Subcutaneous abdominal adipose tissue (tissue), 5 donors: Measurements from ENCODE around the gene PIGU.

ENCODE experiments used
- H3K27ac ChIP-seq: one replicate; pipeline ENCODE4 v1.7.0; 2013; ENCODE audit warnings: low read depth, mild to moderate bottlenecking, inconsistent platforms, low read length, moderate library complexity
- H3K27me3 ChIP-seq, 5 donors: one replicate each; pipeline ENCODE4 v1.7.0; 2013; ENCODE audit warnings: low read length in 5 of 5, inconsistent platforms in 1 of 5; ENCODE audit not compliant: control insufficient read depth in 5 of 5, insufficient read depth in 4 of 5
- H3K36me3 ChIP-seq, 5 donors: one replicate each; pipeline ENCODE4 v1.7.0; 2013; ENCODE audit warnings: low read length in 5 of 5; ENCODE audit not compliant: control insufficient read depth in 5 of 5, insufficient read depth in 5 of 5
- H3K4me1 ChIP-seq, 5 donors: one replicate each; pipeline ENCODE4 v1.7.0; 2013; ENCODE audit warnings: low read length in 5 of 5, mild to moderate bottlenecking in 3 of 5, moderate library complexity in 1 of 5; ENCODE audit not compliant: control insufficient read depth in 5 of 5, insufficient read depth in 5 of 5
- H3K4me3 ChIP-seq, 5 donors: one replicate each; pipeline ENCODE4 v1.7.0; 2013; ENCODE audit warnings: low read length in 5 of 5, low read depth in 1 of 5
- H3K9ac ChIP-seq, 5 donors: one replicate each; pipeline ENCODE4 v1.7.0; 2013; ENCODE audit warnings: low read length in 5 of 5, mild to moderate bottlenecking in 4 of 5, moderate library complexity in 3 of 5
- H3K9me3 ChIP-seq, 5 donors: one replicate each; pipeline ENCODE4 v1.7.0; 2013; ENCODE audit warnings: low read length in 5 of 5; ENCODE audit not compliant: control insufficient read depth in 5 of 5
- donor health status: healthy.
- donor health status: healthy.
- donor health status: healthy.
- donor health status: healthy.
- donor health status: healthy.

Gene PIGU

DNA sequence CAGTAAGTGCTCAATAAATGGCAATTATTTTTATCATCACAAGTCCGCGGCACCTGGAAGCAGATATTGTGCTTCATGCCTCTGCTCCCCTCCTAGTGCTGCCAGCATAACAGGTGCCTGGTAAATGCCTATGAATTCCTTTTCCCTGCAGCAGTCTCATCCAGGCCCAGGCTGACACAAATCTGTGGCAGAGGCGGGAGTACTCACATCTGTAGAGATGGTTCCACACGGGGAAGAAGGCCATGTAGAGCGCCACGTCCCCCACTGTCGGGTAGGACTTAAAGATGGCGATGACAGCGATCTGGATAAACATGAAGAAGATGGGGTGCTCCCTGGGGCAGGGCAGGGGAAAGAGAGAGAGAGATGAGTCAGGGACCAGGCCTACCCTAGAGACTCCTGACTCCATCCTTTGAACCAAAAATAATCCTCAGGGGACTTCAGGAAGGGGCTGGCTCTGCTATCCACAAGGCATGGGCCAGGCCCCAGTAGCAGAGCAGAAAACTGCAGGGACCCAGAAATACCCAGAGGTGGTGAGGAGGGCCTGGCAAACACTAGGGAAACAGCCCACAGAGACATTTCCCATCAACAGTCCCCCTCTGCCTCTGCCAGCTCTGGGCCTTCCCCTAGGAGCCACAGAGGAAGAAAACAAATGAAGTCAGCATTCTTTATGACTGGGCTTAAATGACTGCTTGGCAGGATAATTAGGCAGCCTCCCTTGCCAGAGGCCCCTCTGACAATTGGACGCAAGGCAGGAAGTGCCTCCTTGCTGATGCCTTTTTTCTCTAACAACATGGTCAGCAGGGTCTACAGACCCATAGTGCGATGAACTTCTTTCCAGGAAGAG is 95.3 kb downstream of the PIGU start:
- H3K4me3 ChIP-seq: no peak overlapping the region
- peak overlapping the region; percentile 51 for H3K27ac ChIP-seq
- H3K27me3 ChIP-seq: no peaks in the 10 kb centered on the region
- no peaks in the 10 kb centered on the region for H3K9me3 ChIP-seq
- H3K4me1 ChIP-seq: peaks cover 9 to 32% (median 29%) of the 10 kb centered on the region in 5 donors
- no peak overlapping the region for H3K9ac ChIP-seq
- H3K36me3 ChIP-seq: peaks cover 0 to 13% (median 8%) of the 10 kb centered on the region in 5 donors

- Histone ChIP-seq H3K9me3 (no peaks in the 10 kb centered on the region), H3K27me3 (no peaks in the 10 kb centered on the region), H3K36me3 (peaks cover 0 to 11% (median 6%) of the 10 kb centered on the region in 5 donors), H3K4me3 (no peak overlapping the region), H3K9ac (no peak overlapping the region), H3K27ac (no peak overlapping the region), H3K4me1 (peaks cover 9 to 32% (median 29%) of the 10 kb centered on the region in 5 donors)
Observed at GRCh38 chr20:34579979-34580940, 96.6 kb downstream of the PIGU start.

DNA sequence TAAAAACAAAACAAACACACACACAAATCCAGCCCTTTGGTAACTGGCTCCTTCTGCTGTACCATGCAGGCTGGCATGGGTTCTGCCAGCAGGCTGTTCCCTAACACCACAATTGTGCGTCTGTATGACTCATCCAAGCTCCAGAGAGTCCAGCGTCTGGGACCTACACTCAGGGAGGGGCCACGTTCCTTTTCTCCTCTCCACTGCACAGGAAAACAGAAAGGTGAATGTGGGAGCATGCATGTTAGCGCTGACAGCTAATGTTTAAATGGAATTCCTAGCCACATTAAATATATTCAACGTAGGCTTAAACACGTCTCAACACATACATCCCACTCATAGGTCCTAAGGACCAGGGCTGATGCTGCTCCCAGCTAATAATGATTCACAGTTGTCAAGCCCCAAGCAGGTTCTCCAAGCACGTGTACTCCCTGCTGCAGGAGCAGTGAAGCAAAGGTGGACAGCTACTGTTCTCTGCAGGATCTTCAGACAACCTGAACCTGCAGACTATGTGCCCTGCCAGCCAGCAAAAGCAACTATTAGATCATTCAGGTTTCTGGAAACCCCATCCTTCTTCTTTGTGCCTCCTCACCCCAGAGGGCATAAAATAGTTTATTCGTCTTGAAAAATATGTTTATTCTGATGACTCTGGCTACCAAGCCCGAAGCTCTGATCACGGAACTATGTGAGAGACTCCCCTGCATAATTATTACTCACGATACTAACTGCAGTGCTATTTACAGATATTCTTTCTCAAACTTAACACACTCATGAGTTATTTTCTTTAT is 97.5 kb downstream of the PIGU start:
- no peak overlapping the region for H3K4me3 ChIP-seq
- H3K9ac ChIP-seq: no peak overlapping the region
- H3K27ac ChIP-seq: no peak overlapping the region
- no peaks in the 10 kb centered on the region for H3K27me3 ChIP-seq
- peaks cover 0 to 13% (median 10%) of the 10 kb centered on the region in 5 donors for H3K36me3 ChIP-seq
- peaks cover 9 to 32% (median 29%) of the 10 kb centered on the region in 5 donors for H3K4me1 ChIP-seq
- H3K9me3 ChIP-seq: no peaks in the 10 kb centered on the region

- Histone ChIP-seq H3K9ac (no peak overlapping the region), H3K4me3 (no peak overlapping the region), H3K36me3 (peaks cover 0 to 19% (median 12%) of the 10 kb centered on the region in 5 donors), H3K9me3 (no peaks in the 10 kb centered on the region), H3K27me3 (no peaks in the 10 kb centered on the region), H3K4me1 (peaks cover 9 to 32% (median 29%) of the 10 kb centered on the region in 5 donors), H3K27ac (peak overlapping the region; percentile 70)
Observed at GRCh38 chr20:34578521-34578920, 98.4 kb downstream of the PIGU start.

DNA sequence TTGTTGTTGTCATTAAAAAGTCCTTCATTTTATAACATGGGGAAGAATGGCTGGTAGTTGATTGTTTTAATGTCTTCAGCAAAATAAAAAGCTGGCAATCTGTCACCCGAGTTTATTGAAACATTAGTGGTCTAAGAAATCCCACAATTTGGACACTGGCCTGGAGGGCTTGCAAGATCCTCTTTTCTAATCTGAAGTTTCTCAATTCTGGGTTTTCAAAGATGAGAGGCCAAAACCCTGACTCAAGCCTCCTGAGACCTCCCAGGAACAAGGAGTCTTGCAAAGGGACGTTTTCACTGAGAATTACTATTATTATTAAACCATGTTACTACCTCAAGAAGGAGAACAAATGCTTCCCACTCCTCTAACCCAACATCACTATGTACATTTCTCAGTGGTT is 98.9 kb downstream of the PIGU start:
- peaks cover 9 to 30% (median 29%) of the 10 kb centered on the region in 5 donors for H3K4me1 ChIP-seq
- H3K36me3 ChIP-seq: peaks cover 0 to 22% (median 15%) of the 10 kb centered on the region in 5 donors
- no peaks in the 10 kb centered on the region for H3K27me3 ChIP-seq
- no peaks in the 10 kb centered on the region for H3K9me3 ChIP-seq
- no peak overlapping the region for H3K9ac ChIP-seq
- no peak overlapping the region for H3K4me3 ChIP-seq
- H3K27ac ChIP-seq: peak overlapping the region; percentile 70

GRCh38 chr20:34577061-34577460 is 99.8 kb downstream of the PIGU start:
- Histone ChIP-seq H3K36me3 (peaks cover 0 to 22% (median 15%) of the 10 kb centered on the region in 5 donors), H3K27me3 (no peaks in the 10 kb centered on the region), H3K9ac (no peak overlapping the region)

DNA sequence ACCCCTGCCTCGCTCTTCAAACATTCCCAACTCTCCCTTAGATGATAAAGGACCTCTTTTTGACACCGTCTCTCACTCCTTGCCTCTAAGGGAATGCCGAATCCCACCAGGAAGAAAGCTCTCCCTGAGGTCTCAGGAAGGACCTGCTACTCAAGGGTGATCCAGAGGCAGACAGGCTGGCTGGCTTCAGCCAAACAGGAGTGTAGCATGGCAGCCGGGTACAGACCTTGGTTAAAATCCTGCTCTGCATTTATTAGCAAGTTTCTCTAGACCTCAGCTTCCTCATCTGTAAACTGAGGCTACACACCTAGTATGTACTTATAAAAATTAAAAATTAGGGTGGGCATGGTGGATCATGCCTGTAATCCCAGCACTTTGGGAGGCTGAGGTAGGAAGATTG is 101.1 kb downstream of the PIGU start:
- no peak overlapping the region for H3K9ac ChIP-seq
- H3K4me3 ChIP-seq: no peak overlapping the region
- no peaks in the 10 kb centered on the region for H3K27me3 ChIP-seq
- peaks cover 4 to 20% (median 12%) of the 10 kb centered on the region in 5 donors for H3K4me1 ChIP-seq
- H3K27ac ChIP-seq: no peak overlapping the region
- no peaks in the 10 kb centered on the region for H3K9me3 ChIP-seq
- peaks cover 0 to 28% (median 22%) of the 10 kb centered on the region in 5 donors for H3K36me3 ChIP-seq

More at GRCh38 chr20:34577061-34577460, 99.8 kb downstream of the PIGU start:
- Histone ChIP-seq H3K4me3 (no peak overlapping the region), H3K4me1 (peaks cover 9 to 27% (median 22%) of the 10 kb centered on the region in 5 donors), H3K27ac (no peak overlapping the region), H3K9me3 (no peaks in the 10 kb centered on the region)

- no peaks in the 10 kb centered on the region for H3K9me3 ChIP-seq
- H3K4me3 ChIP-seq: no peak overlapping the region
- no peak overlapping the region for H3K9ac ChIP-seq
- H3K27me3 ChIP-seq: no peaks in the 10 kb centered on the region
- H3K27ac ChIP-seq: no peak overlapping the region
- peaks cover 0 to 28% (median 22%) of the 10 kb centered on the region in 5 donors for H3K36me3 ChIP-seq
- peaks cover 4 to 20% (median 12%) of the 10 kb centered on the region in 5 donors for H3K4me1 ChIP-seq
Observed at GRCh38 chr20:34575271-34575670, 101.6 kb downstream of the PIGU start.

DNA sequence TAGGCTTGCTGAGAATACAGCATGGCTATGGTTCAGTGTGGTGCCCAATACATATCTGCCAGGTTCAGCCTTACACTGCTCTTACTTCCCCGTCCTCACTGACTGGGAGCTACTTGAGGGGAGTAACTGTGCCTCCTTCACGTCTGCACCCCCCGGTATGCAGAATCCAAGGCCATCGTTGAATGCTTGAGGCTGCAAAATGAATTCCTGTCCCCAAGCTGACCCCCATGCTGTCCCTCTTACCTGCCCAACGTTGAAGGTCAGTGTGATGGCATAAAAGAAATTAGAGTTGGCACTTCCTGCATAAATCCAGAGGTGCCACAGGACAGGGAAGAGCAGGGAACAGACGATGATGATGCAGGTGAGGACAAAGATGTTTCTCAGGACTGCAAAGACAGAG is 102.0 kb downstream of the PIGU start:
- no peaks in the 10 kb centered on the region for H3K9me3 ChIP-seq
- H3K9ac ChIP-seq: no peak overlapping the region
- H3K4me3 ChIP-seq: no peak overlapping the region
- peaks cover 4 to 20% (median 12%) of the 10 kb centered on the region in 5 donors for H3K4me1 ChIP-seq
- peaks cover 0 to 30% (median 22%) of the 10 kb centered on the region in 5 donors for H3K36me3 ChIP-seq
- H3K27me3 ChIP-seq: no peaks in the 10 kb centered on the region
- H3K27ac ChIP-seq: no peak overlapping the region
